Caco-2 (cell line): ENCODE data around the gene NDST1. TPM values are rescaled to one million over a fixed set of nuclear protein-coding genes. Genes with fewer than 3 reads are reported as not detected.

Source experiments
- BruUV-seq: library from RNA; stranded (reverse); fragments of 400-500 nt; replicated peaks from 2 replicates; lab custom pipeline; 2021; lab: Mats Ljungman, UMichigan
- CTCF ChIA-PET: fragments of 300-600 bp; sonication (Branson Sonifier 250); formaldehyde crosslinking; loops from one replicate; lab custom pipeline; 2022; ENCODE audit warnings: antibody characterized with exemption; lab: Charles Lee
- POLR2A ChIA-PET: fragments of 300-600 bp; sonication (Branson Sonifier 250); formaldehyde crosslinking; loops from one replicate; lab custom pipeline; 2022; ENCODE audit warnings: antibody characterized with exemption; lab: Charles Lee
- DNase-seq, 2 experiments: peaks; one replicate each; pipeline versions ENCODE4 v3.0.0 to v3.0.0-alpha.2; 2020 to 2022
- H3K27me3 ChIP-seq: replicated peaks from 2 replicates; pipeline ENCODE4 v1.6.0; 2011; ENCODE audit warnings: low read length; ENCODE audit not compliant: control insufficient read depth, insufficient read depth
- H3K36me3 ChIP-seq: 2 replicates; pipeline ENCODE4 v1.5.1; 2011; ENCODE audit warnings: low read length; ENCODE audit not compliant: control insufficient read depth, insufficient read depth
- H3K4me1 ChIP-seq: fragments of 250-450 bp; sonication (Bioruptor Pico); 2 replicates; pipeline ENCODE4 v1.5.1; 2020; ENCODE audit warnings: mild to moderate bottlenecking
- H3K4me3 ChIP-seq: 2 replicates; pipeline ENCODE4 v1.5.1; 2011; ENCODE audit warnings: low read depth, mild to moderate bottlenecking, control low read depth, low read length
- H3K9me3 ChIP-seq: fragments of 250-450 bp; sonication (Bioruptor Pico); 2 replicates; pipeline ENCODE4 v1.5.1; 2020; ENCODE audit warnings: mild to moderate bottlenecking, moderate library complexity
- H3K27ac Mint-ChIP-seq: one replicate; pipeline ENCODE4 v1.8.0; 2022; ENCODE audit warnings: mixed read lengths; ENCODE audit not compliant: unreplicated experiment
- H3K27me3 Mint-ChIP-seq: one replicate; pipeline ENCODE4 v1.8.0; 2022; ENCODE audit warnings: mixed read lengths; ENCODE audit not compliant: insufficient read depth, unreplicated experiment
- H3K36me3 Mint-ChIP-seq: one replicate; pipeline ENCODE4 v1.8.0; 2022; ENCODE audit warnings: mild to moderate bottlenecking, mixed read lengths; ENCODE audit not compliant: insufficient read depth, unreplicated experiment
- H3K4me1 Mint-ChIP-seq: one replicate; pipeline ENCODE4 v1.8.0; 2022; ENCODE audit warnings: low read depth, mixed read lengths; ENCODE audit not compliant: unreplicated experiment
- H3K4me3 Mint-ChIP-seq: one replicate; pipeline ENCODE4 v1.8.0; 2022; ENCODE audit warnings: mild to moderate bottlenecking, moderate library complexity, mixed read lengths; ENCODE audit not compliant: unreplicated experiment
- H3K9me3 Mint-ChIP-seq: one replicate; pipeline ENCODE4 v1.8.0; 2022; ENCODE audit warnings: mixed read lengths; ENCODE audit not compliant: unreplicated experiment
- intact Hi-C: fragments of 100-400 bp; cut with micrococcal nuclease; formaldehyde crosslinking; loops from one replicate; pipeline ENCODE4 v1.10.0; 2022; ENCODE audit not compliant: unreplicated experiment
- total RNA-seq: library from RNA; stranded (reverse); gene quantifications from 2 replicates; pipeline ENCODE4 v1.2.3, GENCODE V29; 2022
- TF ChIP-seq, protein P1 (sequence below), 2 experiments: fragments of 200-600 bp in 1 of 2; IDR thresholded peaks; 1 replicate in 1 of 2; 2 replicates in 1 of 2; pipeline versions ENCODE4 v1.5.1 to v1.8.0; 2011 to 2022; ENCODE audit warnings: antibody characterized with exemption in 1 of 2, control low read depth in 1 of 2, inconsistent platforms in 1 of 2, low read depth in 1 of 2, low read length in 1 of 2, mild to moderate bottlenecking in 1 of 2, moderate library complexity in 1 of 2; ENCODE audit not compliant: insufficient read depth in 1 of 2, severe bottlenecking in 1 of 2, unreplicated experiment in 1 of 2

The NDST1 gene
- total RNA-seq, 1 experiment from 2014 or later, result 110 TPM

DNA sequence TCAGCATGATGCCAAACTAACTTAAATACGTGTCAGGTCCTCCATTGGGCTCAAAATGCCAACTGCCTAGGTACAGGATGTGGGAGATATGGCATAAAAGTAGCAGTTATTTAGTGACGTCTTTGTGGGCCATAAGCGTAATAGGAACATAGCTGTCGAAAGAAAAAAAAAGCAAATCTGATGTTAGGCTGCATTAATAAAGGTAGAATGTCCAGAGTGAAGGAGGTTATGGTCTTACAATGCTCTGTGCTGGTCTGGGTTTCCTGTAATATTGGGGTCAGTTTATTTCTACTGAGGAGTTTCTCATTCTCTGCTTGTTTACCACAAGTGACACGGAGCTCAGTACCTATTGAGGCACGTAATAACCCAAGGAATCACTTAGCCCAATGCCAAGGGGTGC lies 99.2 kb downstream of the NDST1 start:
- TF ChIP-seq, protein P1, sequence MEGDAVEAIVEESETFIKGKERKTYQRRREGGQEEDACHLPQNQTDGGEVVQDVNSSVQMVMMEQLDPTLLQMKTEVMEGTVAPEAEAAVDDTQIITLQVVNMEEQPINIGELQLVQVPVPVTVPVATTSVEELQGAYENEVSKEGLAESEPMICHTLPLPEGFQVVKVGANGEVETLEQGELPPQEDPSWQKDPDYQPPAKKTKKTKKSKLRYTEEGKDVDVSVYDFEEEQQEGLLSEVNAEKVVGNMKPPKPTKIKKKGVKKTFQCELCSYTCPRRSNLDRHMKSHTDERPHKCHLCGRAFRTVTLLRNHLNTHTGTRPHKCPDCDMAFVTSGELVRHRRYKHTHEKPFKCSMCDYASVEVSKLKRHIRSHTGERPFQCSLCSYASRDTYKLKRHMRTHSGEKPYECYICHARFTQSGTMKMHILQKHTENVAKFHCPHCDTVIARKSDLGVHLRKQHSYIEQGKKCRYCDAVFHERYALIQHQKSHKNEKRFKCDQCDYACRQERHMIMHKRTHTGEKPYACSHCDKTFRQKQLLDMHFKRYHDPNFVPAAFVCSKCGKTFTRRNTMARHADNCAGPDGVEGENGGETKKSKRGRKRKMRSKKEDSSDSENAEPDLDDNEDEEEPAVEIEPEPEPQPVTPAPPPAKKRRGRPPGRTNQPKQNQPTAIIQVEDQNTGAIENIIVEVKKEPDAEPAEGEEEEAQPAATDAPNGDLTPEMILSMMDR (IDR thresholded peaks at IDR 0.05; ENCODE audit: insufficient read depth in 1 of 2, low read depth in 1 of 2, low read length in 1 of 2, severe bottlenecking in 1 of 2, unreplicated experiment in 1 of 2), result no peak
- no TSS peak for BruUV-seq

More for the DNA sequence above, 99.2 kb downstream of the NDST1 start:
- Histone ChIP-seq H3K9me3 (no peaks in the 10 kb centered on the region), H3K4me3 (no peak overlapping the region), H3K27me3 (no peaks in the 10 kb centered on the region), H3K36me3 (no peaks in the 10 kb centered on the region; the same call in 1 of the 2 replicates), H3K4me1 (peaks cover 23% of the 10 kb centered on the region)
- H3K9me3 Mint-ChIP-seq, result no peaks in the 10 kb centered on the region
- no peaks in the 10 kb centered on the region for H3K36me3 Mint-ChIP-seq
- peaks cover 9% of the 10 kb centered on the region for H3K4me1 Mint-ChIP-seq
- ChIA-PET POLR2A (no interaction called here), CTCF (interaction anchor here (0.8 kb wide), 1 partner anchor 21 kb away, joined by 3 read pairs; no protein-coding TSS in a partner anchor)
- H3K27me3 Mint-ChIP-seq, result no peaks in the 10 kb centered on the region
- no peak overlapping the region for H3K27ac Mint-ChIP-seq
- intact Hi-C loops, result no loop called here
- H3K4me3 Mint-ChIP-seq, result no peak overlapping the region
- DNase-seq, result no peak

Other genes with a start within 250 kb of the NDST1 start
- gene CAMK2A, start 218.4 kb upstream of the NDST1 start, total RNA-seq, result not detected in 2 replicates
- 0.52 and 0.65 TPM in 2 replicates for gene ARSI, start 205.2 kb upstream of the NDST1 start, total RNA-seq
- 112 and 123 TPM in 2 replicates for gene TCOF1, start 150.4 kb upstream of the NDST1 start, total RNA-seq
- gene CD74, start 95.2 kb upstream of the NDST1 start, total RNA-seq, result 49.6 and 59.3 TPM in 2 replicates
- gene RPS14, start 58.4 kb upstream of the NDST1 start, total RNA-seq, result 2,300 and 2,382 TPM in 2 replicates
- gene SYNPO, start 132.5 kb downstream of the NDST1 start, total RNA-seq, result 22.4 and 25.1 TPM in 2 replicates
- gene MYOZ3, start 153.1 kb downstream of the NDST1 start, total RNA-seq, result not detected in 2 replicates
- 55.3 TPM in 2 replicates for gene RBM22, start 192.9 kb downstream of the NDST1 start, total RNA-seq